ENCODE results near the gene BLCAP. TPM values are rescaled to one million over a fixed set of nuclear protein-coding genes. Genes with fewer than 3 reads are reported as not detected.

Gene BLCAP
- total and polyA plus RNA-seq, 4 donors = 12.6 to 72.0 (median 49.2) TPM

DNA sequence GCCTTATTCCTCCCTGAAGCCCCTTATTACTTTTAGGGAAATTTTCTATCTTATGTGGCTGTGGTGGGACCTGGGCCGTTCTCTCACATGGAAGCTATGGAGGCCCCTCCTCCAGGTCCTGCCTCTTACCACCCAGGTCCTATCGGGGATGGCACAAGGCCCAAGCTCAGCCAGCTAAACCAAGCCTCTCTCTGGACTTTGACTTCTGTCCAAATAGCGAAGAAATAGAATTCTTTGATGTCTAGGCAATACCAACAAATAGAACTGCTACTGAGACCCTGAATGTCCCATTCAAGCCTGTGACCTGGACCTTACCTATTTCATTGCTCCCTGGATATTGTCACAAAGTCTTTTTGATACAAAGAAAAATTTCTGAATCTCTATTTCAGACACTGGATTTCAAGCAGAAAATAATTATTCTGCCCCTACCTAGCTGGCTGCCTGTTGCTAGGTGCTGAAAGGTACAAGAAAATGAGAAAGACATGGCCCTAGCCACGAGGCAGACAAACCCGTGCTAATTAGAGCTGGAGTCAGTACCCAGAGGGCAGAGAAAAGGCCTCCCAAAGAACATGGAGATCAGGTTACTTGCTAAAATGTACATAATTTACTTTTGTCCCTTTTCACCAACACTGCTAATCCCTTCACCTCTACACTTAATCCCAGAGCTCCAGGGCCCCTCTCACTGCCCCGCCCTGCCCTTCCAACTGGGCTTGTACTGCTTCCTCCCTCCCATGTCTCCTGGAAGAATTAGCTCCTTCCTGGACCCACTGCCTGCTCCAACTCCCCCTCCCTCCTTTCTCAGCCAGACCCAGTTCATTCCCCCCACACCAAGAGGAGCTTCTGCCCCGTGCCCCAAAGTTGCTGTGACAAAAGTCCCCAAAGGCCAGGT lies 22.2 kb downstream of the BLCAP start:
- Histone ChIP-seq H3K4me3 (ENCODE audit: low read depth in 1 of 3, low read length in 3 of 3) (no peak overlapping the region), H3K9ac (ENCODE audit: low read depth in 1 of 2, low read length in 2 of 2) (no peak overlapping the region), H3K36me3 (ENCODE audit: control insufficient read depth in 4 of 4, insufficient read depth in 3 of 4, low read depth in 1 of 4, low read length in 3 of 4) (peaks cover 0 to 4% (median 1%) of the 10 kb centered on the region in 4 donors), H3K4me1 (ENCODE audit: control insufficient read depth in 4 of 4, insufficient read depth in 4 of 4, low read length in 3 of 4) (peaks cover 6 to 22% (median 17%) of the 10 kb centered on the region in 4 donors), H3K27me3 (ENCODE audit: control insufficient read depth in 4 of 4, insufficient read depth in 4 of 4, low read length in 3 of 4) (no peaks in the 10 kb centered on the region), H3K27ac (ENCODE audit: low read depth in 1 of 2, low read length in 2 of 2) (no peak overlapping the region), H3K9me3 (ENCODE audit: control insufficient read depth in 4 of 4, low read length in 3 of 4) (no peaks in the 10 kb centered on the region)
- WGBS = 56% methylated on average over 7 of the region's 7 CpGs
- no peak for DNase-seq (ENCODE audit: low spot score)
- TF ChIP-seq SP1 (IDR thresholded peaks at IDR 0.05) = peak; percentile 60
- TF ChIP-seq HNF4G (IDR thresholded peaks at IDR 0.05) = peak; percentile 63
- TF ChIP-seq, protein P1, sequence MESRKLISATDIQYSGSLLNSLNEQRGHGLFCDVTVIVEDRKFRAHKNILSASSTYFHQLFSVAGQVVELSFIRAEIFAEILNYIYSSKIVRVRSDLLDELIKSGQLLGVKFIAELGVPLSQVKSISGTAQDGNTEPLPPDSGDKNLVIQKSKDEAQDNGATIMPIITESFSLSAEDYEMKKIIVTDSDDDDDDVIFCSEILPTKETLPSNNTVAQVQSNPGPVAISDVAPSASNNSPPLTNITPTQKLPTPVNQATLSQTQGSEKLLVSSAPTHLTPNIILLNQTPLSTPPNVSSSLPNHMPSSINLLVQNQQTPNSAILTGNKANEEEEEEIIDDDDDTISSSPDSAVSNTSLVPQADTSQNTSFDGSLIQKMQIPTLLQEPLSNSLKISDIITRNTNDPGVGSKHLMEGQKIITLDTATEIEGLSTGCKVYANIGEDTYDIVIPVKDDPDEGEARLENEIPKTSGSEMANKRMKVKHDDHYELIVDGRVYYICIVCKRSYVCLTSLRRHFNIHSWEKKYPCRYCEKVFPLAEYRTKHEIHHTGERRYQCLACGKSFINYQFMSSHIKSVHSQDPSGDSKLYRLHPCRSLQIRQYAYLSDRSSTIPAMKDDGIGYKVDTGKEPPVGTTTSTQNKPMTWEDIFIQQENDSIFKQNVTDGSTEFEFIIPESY (IDR thresholded peaks at IDR 0.05) = no peak
- TF ChIP-seq, protein P2, sequence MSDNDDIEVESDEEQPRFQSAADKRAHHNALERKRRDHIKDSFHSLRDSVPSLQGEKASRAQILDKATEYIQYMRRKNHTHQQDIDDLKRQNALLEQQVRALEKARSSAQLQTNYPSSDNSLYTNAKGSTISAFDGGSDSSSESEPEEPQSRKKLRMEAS (IDR thresholded peaks at IDR 0.05) = no peak
- TF ChIP-seq, protein P3, sequence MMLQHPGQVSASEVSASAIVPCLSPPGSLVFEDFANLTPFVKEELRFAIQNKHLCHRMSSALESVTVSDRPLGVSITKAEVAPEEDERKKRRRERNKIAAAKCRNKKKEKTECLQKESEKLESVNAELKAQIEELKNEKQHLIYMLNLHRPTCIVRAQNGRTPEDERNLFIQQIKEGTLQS (IDR thresholded peaks at IDR 0.05) = no peak
- no peak for TF ChIP-seq NR2F2 (IDR thresholded peaks at IDR 0.05)
- peak in 1 of 2 donors; percentile 7 for TF ChIP-seq RAD21 (IDR thresholded peaks at IDR 0.05)
- peak; percentile 8 to 34 for TF ChIP-seq RXRA (IDR thresholded peaks at IDR 0.05)
- no peak for TF ChIP-seq FOXA1 (IDR thresholded peaks at IDR 0.05)
- no peak for TF ChIP-seq EGR1 (IDR thresholded peaks at IDR 0.05; ENCODE audit: low read depth in 2 of 2)
- TF ChIP-seq, protein P4, sequence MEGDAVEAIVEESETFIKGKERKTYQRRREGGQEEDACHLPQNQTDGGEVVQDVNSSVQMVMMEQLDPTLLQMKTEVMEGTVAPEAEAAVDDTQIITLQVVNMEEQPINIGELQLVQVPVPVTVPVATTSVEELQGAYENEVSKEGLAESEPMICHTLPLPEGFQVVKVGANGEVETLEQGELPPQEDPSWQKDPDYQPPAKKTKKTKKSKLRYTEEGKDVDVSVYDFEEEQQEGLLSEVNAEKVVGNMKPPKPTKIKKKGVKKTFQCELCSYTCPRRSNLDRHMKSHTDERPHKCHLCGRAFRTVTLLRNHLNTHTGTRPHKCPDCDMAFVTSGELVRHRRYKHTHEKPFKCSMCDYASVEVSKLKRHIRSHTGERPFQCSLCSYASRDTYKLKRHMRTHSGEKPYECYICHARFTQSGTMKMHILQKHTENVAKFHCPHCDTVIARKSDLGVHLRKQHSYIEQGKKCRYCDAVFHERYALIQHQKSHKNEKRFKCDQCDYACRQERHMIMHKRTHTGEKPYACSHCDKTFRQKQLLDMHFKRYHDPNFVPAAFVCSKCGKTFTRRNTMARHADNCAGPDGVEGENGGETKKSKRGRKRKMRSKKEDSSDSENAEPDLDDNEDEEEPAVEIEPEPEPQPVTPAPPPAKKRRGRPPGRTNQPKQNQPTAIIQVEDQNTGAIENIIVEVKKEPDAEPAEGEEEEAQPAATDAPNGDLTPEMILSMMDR (IDR thresholded peaks at IDR 0.05; ENCODE audit: low read depth, low read length, missing input control) = no peak
- TF ChIP-seq, protein P5, sequence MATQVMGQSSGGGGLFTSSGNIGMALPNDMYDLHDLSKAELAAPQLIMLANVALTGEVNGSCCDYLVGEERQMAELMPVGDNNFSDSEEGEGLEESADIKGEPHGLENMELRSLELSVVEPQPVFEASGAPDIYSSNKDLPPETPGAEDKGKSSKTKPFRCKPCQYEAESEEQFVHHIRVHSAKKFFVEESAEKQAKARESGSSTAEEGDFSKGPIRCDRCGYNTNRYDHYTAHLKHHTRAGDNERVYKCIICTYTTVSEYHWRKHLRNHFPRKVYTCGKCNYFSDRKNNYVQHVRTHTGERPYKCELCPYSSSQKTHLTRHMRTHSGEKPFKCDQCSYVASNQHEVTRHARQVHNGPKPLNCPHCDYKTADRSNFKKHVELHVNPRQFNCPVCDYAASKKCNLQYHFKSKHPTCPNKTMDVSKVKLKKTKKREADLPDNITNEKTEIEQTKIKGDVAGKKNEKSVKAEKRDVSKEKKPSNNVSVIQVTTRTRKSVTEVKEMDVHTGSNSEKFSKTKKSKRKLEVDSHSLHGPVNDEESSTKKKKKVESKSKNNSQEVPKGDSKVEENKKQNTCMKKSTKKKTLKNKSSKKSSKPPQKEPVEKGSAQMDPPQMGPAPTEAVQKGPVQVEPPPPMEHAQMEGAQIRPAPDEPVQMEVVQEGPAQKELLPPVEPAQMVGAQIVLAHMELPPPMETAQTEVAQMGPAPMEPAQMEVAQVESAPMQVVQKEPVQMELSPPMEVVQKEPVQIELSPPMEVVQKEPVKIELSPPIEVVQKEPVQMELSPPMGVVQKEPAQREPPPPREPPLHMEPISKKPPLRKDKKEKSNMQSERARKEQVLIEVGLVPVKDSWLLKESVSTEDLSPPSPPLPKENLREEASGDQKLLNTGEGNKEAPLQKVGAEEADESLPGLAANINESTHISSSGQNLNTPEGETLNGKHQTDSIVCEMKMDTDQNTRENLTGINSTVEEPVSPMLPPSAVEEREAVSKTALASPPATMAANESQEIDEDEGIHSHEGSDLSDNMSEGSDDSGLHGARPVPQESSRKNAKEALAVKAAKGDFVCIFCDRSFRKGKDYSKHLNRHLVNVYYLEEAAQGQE (IDR thresholded peaks at IDR 0.05) = no peak
- peak; percentile 87 to 94 for TF ChIP-seq HNF4A (conservative IDR thresholded peaks at IDR 0.05)
- TF ChIP-seq FOXA2 (IDR thresholded peaks at IDR 0.05) = no peak
- TF ChIP-seq JUND (IDR thresholded peaks at IDR 0.05) = no peak
- TF ChIP-seq YY1 (IDR thresholded peaks at IDR 0.05) = no peak
- TF ChIP-seq TAF1 (conservative IDR thresholded peaks at IDR 0.05) = no peak
- TF ChIP-seq GABPA (IDR thresholded peaks at IDR 0.05 in 1 of 2, conservative IDR thresholded peaks at IDR 0.05 in 1 of 2) = no peak

Measured in liver (tissue), 9 donors.